Astrocyte of the cerebellum (primary cell): ENCODE measurements around the gene CTNNA2.

Experiments
- DNase-seq: peaks from one replicate; pipeline ENCODE4 v3.0.0-alpha.2; 2011; ENCODE audit warnings: low read depth
- H3K4me3 ChIP-seq: 2 replicates; pipeline ENCODE4 v1.5.1; 2011; ENCODE audit warnings: mild to moderate bottlenecking, low read depth, low read length, moderate library complexity
- in situ Hi-C: cut with HindIII; loops from 2 replicates; pipeline ENCODE4 v1.10.0; 2017; ENCODE audit warnings: low sequenced_read_pairs
- TF ChIP-seq, protein P1 (sequence below): IDR thresholded peaks from 2 replicates; pipeline ENCODE4 v1.5.1; 2012; ENCODE audit warnings: low read length, low read depth, moderate library complexity, mild to moderate bottlenecking; ENCODE audit errors: missing control alignments

Gene CTNNA2

DNA sequence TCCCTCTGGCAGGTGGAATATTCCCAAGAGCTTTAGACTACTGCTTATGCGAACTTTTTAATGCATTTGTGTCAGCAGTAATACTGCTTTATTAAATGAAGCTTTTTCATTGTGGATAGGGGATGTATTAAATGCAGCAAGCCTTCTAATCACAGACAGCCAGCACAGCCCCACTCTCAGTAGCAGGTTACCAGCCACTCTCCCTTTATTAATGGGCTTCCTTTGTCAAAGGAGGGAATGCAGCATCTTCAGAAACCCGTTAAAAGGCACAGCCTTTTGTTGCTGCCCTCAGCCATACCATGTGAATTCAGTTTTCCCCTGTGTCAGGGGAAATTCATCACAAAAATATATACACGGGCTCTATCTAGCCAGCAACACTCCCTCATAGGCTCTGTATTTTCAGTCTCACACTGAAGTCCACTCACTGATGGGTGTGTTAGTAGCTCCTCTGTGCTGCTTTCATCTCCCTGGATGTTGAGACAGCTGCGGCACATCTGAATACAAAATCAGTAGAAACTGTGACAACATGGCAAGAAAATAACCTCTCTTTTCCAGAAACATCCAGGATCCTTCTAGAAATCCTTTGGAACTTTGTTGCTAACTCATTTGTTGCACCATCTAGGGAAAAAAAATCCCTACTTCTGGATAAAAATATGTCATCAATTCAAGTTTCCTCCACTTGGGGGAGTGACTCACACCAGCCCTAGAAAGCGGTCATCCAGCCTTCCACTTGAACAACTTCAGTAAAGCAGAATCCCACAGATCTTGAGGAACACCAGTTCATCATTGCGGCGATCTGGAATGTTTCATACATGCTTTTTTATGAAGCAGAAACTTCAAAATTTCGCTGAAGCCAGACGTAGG lies 743.3 kb downstream of the CTNNA2 start:
- DNase-seq = peak; percentile 1
- in situ Hi-C loops = no loop called here
- no peak overlapping the region for H3K4me3 ChIP-seq
- TF ChIP-seq, protein P1, sequence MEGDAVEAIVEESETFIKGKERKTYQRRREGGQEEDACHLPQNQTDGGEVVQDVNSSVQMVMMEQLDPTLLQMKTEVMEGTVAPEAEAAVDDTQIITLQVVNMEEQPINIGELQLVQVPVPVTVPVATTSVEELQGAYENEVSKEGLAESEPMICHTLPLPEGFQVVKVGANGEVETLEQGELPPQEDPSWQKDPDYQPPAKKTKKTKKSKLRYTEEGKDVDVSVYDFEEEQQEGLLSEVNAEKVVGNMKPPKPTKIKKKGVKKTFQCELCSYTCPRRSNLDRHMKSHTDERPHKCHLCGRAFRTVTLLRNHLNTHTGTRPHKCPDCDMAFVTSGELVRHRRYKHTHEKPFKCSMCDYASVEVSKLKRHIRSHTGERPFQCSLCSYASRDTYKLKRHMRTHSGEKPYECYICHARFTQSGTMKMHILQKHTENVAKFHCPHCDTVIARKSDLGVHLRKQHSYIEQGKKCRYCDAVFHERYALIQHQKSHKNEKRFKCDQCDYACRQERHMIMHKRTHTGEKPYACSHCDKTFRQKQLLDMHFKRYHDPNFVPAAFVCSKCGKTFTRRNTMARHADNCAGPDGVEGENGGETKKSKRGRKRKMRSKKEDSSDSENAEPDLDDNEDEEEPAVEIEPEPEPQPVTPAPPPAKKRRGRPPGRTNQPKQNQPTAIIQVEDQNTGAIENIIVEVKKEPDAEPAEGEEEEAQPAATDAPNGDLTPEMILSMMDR = peak; percentile 34

DNA sequence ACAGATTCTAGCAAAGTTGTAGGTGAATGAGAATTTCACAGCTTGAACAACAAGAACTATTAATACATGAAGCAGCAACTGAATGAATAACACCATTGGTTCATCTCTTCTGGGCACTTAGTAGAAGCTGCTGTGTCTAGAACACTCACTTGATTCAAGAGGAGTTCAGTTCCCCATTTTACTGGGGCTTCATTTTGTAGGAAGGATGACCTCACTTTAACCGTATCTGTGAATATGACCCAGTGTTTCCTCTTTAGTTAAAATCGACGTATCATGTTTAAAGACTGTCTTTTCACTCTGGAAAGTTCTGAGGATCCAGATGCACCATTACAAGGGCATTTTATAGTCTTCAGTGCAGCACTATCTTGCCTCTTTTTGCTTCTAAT lies 743.9 kb downstream of the CTNNA2 start:
- TF ChIP-seq, protein P1 = no peak
- DNase-seq = no peak
- in situ Hi-C loops = no loop called here
- no peak overlapping the region for H3K4me3 ChIP-seq

DNA sequence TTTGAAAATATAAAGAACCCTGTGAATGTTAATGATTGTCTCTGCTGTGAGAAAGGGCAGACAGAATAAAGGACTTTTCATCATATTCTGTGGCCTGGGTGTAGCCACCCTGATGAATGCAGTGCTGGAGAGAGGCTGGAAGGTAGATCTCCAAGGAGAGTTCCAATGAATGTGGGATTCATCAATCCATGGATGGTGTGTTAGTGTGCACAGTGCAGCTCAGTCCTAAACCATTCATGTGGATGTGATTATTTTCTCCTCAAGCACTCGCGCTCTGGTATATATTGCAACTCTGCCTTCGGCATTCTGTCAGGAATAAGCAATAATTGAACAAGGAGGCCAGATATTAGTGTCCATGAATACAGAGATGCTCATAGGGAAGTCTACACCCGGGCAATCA lies 744.6 kb downstream of the CTNNA2 start:
- in situ Hi-C loops = no loop called here
- DNase-seq = no peak
- no peak overlapping the region for H3K4me3 ChIP-seq
- TF ChIP-seq, protein P1 = no peak

DNA sequence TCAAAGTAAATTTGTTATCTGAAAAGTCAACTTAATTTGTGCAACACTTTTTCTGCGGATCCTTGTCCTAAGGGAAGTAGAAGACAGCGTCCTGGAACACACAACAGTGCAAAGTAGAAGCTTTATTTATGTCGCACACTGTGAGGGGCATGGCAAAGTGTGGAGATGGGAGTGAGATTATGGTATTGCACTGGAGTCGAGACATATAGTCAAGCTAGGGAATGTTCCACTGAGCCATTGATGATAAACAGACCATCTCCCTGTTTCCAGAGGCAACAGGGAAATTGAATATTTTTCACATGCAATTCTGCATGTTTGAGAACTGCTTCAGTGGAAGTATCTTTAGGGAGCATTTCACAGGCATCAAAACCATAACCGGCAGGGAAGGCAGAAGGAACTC lies 745.5 kb downstream of the CTNNA2 start:
- TF ChIP-seq, protein P1 = no peak
- in situ Hi-C loops = no loop called here
- no peak for DNase-seq
- H3K4me3 ChIP-seq = no peak overlapping the region

DNA sequence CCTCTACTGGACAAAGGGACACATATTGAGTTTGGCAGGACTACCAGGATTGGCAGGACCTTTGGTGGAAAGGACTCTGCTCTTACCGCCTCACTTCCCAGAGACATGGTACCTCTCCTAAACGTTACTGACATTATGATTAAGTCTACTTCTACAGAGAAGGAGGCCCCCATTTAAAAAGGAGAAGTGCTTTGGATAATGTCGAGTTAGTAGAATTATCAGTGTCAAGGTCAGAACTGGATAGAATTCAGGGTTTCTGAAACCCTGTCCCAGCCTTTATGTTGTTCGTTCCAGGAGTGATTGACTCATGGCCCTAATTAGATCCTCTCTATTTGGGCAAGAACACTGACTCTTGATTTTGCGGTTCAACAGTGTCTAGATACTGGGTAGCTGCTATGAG lies 745.9 kb downstream of the CTNNA2 start:
- no peak for DNase-seq
- TF ChIP-seq, protein P1 = no peak
- no peak overlapping the region for H3K4me3 ChIP-seq
- in situ Hi-C loops = no loop called here

DNA sequence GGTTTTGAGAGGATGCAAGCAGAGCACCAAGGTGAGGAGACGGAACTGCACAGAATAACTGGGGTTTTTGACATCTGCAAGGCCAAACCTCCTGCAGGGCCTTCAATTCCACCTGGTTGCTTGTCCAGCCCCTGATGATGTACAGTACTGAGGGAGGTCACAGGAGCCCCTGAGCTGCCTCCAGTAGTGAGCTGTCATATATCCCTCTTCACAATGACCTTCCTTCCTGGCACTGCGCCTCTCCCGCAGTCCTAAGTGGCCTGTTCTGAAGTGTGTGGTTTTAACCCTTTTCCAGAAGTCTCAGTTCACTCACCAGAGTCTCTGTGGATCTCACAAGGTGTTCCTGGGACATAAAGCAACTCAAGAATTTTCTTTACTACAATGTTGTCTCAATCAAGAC lies 746.4 kb downstream of the CTNNA2 start:
- TF ChIP-seq, protein P1 = no peak
- H3K4me3 ChIP-seq = no peak overlapping the region
- no peak for DNase-seq
- in situ Hi-C loops = no loop called here
